Panc1 (cell line): ENCODE data around the gene CCDC187.

Experiments used
- POLR2AphosphoS5 ChIP-seq: IDR thresholded peaks from 2 replicates; pipeline ENCODE4 v1.6.1; 2012; ENCODE audit warnings: mild to moderate bottlenecking, low read depth, low read length, moderate library complexity
- TCF7L2 ChIP-seq: IDR thresholded peaks from 2 replicates; pipeline ENCODE4 v1.6.1; 2011; ENCODE audit warnings: mild to moderate bottlenecking, low read depth, low read length, inconsistent platforms
- TF ChIP-seq, protein P1 (sequence below): fragments of 450-650 bp; IDR thresholded peaks from 2 replicates; pipeline ENCODE4 v1.5.1; 2017; ENCODE audit warnings: mild to moderate bottlenecking
- TF ChIP-seq, protein P2 (sequence below), 2 experiments: IDR thresholded peaks; 2 replicates each; pipeline ENCODE4 v1.6.1; 2011 to 2012; ENCODE audit warnings: low read depth in 2 of 2, control low read depth in 1 of 2, low read length in 1 of 2, mild to moderate bottlenecking in 1 of 2, moderate library complexity in 1 of 2; ENCODE audit not compliant: insufficient read depth in 1 of 2

DNA sequence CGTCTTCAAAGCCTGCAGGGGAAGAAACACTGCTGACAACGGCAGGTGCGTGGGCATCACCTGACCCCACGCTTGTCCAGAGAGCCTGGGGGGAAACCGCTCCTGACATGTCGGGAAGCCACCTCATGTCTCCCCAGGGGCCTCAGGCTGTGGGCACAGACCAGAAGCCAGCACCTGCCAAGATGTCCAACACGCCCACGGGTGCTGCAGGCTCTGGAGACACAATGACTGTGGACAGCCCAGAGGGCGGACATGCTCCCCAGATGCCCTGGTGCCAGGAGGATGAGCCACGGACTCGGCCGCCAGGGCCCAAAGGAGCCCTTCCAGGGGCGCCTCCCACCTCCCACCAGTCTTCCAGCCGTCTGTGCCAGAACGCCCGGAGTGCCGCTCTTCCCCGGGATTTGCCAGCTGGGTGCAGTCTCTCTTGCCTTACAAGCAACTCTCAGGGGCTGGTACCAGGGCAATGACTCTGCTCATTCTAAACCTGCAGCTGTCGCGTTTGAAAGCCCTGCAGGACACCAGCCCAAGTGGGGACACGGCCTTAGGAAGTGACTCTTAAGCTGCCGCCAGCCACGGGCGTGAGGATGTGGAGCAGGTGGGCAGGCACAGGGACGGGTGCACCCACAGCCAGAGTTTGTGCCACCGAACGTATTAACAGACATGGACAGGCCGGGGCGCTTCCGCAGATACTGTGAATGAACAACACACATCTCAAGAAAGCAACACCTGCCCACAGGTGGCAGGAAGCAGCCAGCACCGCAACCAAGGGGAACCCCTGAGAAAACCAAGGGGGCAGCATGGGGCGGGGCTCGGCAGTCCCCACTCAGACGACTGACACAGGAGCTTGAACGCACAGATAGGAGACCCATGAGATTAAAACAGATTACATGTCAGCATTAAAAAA, 92.2 kb downstream of the CCDC187 start:
- no peak for TF ChIP-seq POLR2AphosphoS5
- TF ChIP-seq, protein P1, sequence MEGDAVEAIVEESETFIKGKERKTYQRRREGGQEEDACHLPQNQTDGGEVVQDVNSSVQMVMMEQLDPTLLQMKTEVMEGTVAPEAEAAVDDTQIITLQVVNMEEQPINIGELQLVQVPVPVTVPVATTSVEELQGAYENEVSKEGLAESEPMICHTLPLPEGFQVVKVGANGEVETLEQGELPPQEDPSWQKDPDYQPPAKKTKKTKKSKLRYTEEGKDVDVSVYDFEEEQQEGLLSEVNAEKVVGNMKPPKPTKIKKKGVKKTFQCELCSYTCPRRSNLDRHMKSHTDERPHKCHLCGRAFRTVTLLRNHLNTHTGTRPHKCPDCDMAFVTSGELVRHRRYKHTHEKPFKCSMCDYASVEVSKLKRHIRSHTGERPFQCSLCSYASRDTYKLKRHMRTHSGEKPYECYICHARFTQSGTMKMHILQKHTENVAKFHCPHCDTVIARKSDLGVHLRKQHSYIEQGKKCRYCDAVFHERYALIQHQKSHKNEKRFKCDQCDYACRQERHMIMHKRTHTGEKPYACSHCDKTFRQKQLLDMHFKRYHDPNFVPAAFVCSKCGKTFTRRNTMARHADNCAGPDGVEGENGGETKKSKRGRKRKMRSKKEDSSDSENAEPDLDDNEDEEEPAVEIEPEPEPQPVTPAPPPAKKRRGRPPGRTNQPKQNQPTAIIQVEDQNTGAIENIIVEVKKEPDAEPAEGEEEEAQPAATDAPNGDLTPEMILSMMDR: no peak
- TF ChIP-seq, protein P2, sequence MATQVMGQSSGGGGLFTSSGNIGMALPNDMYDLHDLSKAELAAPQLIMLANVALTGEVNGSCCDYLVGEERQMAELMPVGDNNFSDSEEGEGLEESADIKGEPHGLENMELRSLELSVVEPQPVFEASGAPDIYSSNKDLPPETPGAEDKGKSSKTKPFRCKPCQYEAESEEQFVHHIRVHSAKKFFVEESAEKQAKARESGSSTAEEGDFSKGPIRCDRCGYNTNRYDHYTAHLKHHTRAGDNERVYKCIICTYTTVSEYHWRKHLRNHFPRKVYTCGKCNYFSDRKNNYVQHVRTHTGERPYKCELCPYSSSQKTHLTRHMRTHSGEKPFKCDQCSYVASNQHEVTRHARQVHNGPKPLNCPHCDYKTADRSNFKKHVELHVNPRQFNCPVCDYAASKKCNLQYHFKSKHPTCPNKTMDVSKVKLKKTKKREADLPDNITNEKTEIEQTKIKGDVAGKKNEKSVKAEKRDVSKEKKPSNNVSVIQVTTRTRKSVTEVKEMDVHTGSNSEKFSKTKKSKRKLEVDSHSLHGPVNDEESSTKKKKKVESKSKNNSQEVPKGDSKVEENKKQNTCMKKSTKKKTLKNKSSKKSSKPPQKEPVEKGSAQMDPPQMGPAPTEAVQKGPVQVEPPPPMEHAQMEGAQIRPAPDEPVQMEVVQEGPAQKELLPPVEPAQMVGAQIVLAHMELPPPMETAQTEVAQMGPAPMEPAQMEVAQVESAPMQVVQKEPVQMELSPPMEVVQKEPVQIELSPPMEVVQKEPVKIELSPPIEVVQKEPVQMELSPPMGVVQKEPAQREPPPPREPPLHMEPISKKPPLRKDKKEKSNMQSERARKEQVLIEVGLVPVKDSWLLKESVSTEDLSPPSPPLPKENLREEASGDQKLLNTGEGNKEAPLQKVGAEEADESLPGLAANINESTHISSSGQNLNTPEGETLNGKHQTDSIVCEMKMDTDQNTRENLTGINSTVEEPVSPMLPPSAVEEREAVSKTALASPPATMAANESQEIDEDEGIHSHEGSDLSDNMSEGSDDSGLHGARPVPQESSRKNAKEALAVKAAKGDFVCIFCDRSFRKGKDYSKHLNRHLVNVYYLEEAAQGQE (IDR thresholded peaks at IDR 0.05; ENCODE audit: insufficient read depth in 1 of 2, low read depth in 2 of 2, low read length in 1 of 2): no peak
- no peak for TF ChIP-seq TCF7L2
